Right lung (tissue), 10 donors: ENCODE results near the gene INSYN1. TPM values are rescaled to one million over a fixed set of nuclear protein-coding genes. Genes with fewer than 3 reads are reported as not detected.
"Not testable (repeated sequence)": the region's sequence is repeated elsewhere in the genome, so short reads cannot be mapped to it uniquely, and the experiment has no call there.

Experiments used
- DNase-seq, 2 donors: peaks; one replicate each; pipeline ENCODE4 v3.0.0-alpha.2; 2013
- long read RNA-seq, 8 donors: transcript quantifications; one replicate each; lab custom pipeline, GENCODE V29; 2026
- polyA plus RNA-seq, 5 donors: library from polyadenylated mRNA; unstranded; fragments of 120-200 nt; gene quantifications; one replicate each; pipeline versions ENCODE4 v1.2.1 to v1.2.3, GENCODE V29; 2013; ENCODE audit warnings: inconsistent platforms in 1 of 5, low replicate concordance in 1 of 5; ENCODE audit not compliant: insufficient read length in 5 of 5, insufficient read depth in 1 of 5

INSYN1 gene, protein sequence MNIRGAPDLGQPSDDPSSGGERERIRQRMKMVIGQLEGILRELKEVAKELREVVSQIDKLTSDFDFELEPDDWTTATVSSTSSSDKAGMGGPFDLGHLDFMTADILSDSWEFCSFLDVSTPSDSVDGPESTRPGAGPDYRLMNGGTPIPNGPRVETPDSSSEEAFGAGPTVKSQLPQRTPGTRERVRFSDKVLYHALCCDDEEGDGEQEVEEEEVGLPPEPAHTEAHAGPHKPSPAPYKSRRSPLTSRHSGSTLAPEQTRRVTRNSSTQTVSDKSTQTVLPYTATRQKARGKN
- polyA plus RNA-seq: 10 to 100 TPM; 15.8 to 54.9 (median 22.5) TPM
- long read RNA-seq, donor 1, full-length matches to known transcripts: 6 of 6 reads
- long read RNA-seq, donor 1, partial matches to known transcripts: 0 of 6 reads
- long read RNA-seq, donor 1, other reads (novel, unspliced or antisense): 0 of 6 reads
- long read RNA-seq, donor 2, full-length matches to known transcripts: 8 of 8 reads
- long read RNA-seq, donor 2, partial matches to known transcripts: 0 of 8 reads
- long read RNA-seq, donor 2, other reads (novel, unspliced or antisense): 0 of 8 reads
- long read RNA-seq, donor 3, full-length matches to known transcripts: 12 of 12 reads
- long read RNA-seq, donor 3, partial matches to known transcripts: 0 of 12 reads
- long read RNA-seq, donor 3, other reads (novel, unspliced or antisense): 0 of 12 reads
- long read RNA-seq, donor 4, full-length matches to known transcripts: 3 of 3 reads
- long read RNA-seq, donor 4, partial matches to known transcripts: 0 of 3 reads
- long read RNA-seq, donor 4, other reads (novel, unspliced or antisense): 0 of 3 reads
- long read RNA-seq, donor 5, full-length matches to known transcripts: 14 of 14 reads
- long read RNA-seq, donor 5, partial matches to known transcripts: 0 of 14 reads
- long read RNA-seq, donor 5, other reads (novel, unspliced or antisense): 0 of 14 reads
- long read RNA-seq, donor 6, full-length matches to known transcripts: 8 of 8 reads
- long read RNA-seq, donor 6, partial matches to known transcripts: 0 of 8 reads
- long read RNA-seq, donor 6, other reads (novel, unspliced or antisense): 0 of 8 reads
- long read RNA-seq, donor 7, full-length matches to known transcripts: 14 of 14 reads
- long read RNA-seq, donor 7, partial matches to known transcripts: 0 of 14 reads
- long read RNA-seq, donor 7, other reads (novel, unspliced or antisense): 0 of 14 reads
- long read RNA-seq, donor 8, full-length matches to known transcripts: 5 of 5 reads
- long read RNA-seq, donor 8, partial matches to known transcripts: 0 of 5 reads
- long read RNA-seq, donor 8, other reads (novel, unspliced or antisense): 0 of 5 reads

DNA sequence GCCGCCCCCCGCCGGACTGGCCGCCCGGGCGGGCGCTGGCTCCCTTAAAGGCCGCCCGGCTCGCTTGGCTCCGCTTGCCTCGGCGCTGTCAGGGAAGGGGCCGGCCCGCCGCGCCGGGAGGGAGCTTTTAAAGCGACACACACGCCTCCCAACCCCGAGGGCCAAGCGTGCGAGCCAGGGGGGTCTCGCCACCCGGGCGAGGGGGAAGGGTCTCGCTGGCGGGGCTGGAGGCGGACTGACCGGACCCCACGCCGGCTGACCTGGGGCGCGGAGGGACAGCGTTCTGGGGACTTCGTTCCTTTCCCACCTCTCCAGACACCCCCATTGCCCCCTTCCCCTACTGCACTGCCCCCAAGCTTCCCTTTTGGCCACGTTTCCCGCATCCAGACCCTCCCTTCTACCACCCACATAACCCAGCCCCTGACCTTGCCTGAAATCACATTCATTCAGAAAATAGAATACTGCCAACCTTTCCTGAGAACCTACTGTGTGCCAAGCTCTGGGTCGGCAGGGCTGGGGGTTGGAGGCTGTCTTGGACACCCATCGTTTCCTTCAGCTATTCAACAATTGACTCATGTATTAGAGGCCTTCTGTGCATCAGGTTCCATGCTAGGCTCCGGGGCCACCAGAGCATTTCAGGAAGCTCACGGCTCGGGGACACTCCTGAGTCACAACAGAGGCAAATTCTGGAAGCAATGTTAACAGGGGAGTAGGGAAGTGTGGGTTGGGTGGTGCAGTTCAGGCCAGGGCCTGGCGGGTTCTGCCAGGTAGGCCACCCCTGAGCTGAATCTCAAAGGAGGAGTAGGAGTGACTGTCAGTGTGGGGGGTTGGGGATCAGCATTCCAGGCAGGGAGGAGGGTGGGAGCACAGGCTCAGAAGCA, at the start of gene INSYN1:
INSYN1 (minus strand) TSS at position 102 of the 881 bp plus-strand sequence. CDS start 2,221 bp downstream, outside the sequence.
- DNase-seq: peak; percentile 55 to 56

DNA sequence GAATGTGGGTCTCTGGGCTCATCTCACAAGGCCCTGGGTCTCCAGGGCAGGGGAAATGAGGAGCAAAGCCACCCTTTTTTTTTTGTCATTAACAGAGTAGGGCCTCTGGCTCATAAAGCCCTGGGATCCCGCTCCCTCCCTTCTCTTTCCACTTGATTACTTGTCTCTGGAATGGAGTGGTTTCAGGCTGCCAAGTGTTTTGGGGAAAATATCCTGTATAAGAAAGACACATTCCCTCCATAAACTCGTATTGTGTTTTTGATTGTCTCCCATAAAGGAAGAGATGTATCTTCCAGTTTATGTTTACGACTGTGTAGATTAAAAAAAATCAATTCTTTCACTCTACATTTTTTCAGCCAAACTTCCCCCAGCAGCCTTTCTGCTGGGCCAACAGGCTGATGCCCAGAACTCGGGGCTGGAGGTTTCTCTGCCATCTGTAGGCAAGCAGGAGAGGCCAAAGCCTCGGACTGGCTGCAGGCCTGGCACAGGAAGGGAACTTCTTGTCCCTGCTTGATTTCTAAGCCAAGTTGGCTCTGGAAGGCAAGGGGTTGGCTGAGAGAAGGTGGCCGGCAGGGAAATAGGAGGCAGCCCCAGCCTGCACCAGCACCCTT, 49.4 kb upstream of the INSYN1 start:
- DNase-seq: no peak

DNA sequence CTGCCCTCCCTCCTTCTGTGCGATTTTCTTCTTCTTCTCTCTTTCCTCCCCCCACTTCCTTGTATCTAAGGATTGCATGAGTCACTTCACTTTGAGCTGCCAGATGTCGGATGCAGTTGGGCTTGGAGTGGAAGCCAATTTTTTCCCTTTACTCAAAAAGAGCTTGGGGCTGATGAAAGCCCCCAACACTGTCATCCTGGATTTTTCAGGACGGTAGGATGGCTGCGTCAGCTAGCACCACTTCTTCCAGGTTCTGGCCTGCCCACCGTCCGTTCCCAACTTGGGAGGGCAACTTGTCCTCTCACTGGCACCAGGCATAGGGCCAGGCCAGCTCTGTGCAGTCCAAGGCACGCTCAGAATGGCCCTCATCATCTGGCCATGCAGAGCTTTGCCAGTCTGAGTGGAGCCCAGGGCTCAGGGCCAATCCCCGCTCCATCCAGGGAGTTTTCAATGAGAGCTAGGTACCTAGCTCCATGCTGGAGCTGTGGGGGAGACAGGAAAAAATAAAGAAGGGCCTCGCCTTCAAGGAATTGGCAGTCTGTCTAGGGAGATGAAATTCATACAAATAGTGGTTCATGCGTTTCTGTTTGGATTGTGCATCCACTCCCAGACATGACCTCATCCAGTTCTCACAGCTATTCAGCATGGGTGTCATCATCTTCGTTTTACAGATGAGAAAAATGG, 47.7 kb upstream of the INSYN1 start:
- DNase-seq: peak; percentile 57 to 72

GRCh38 chr15:73799466-73799865, 46.3 kb upstream of the INSYN1 start:
- DNase-seq: no peak

- no peak for DNase-seq
Measured at GRCh38 chr15:73797366-73798158, 44.4 kb upstream of the INSYN1 start.

- DNase-seq: no peak
Measured at GRCh38 chr15:73796331-73796831, 43.2 kb upstream of the INSYN1 start.

- DNase-seq: no peak
Measured at GRCh38 chr15:73794443-73795133, 41.4 kb upstream of the INSYN1 start.

- not testable (repeated sequence) for DNase-seq
Measured at GRCh38 chr15:73792899-73793541, 39.9 kb upstream of the INSYN1 start.

- DNase-seq: no peak
Measured at GRCh38 chr15:73792415-73792814, 39.3 kb upstream of the INSYN1 start.

- peak; percentile 54 to 55 for DNase-seq
Measured at GRCh38 chr15:73789521-73790240, 36.5 kb upstream of the INSYN1 start.

DNA sequence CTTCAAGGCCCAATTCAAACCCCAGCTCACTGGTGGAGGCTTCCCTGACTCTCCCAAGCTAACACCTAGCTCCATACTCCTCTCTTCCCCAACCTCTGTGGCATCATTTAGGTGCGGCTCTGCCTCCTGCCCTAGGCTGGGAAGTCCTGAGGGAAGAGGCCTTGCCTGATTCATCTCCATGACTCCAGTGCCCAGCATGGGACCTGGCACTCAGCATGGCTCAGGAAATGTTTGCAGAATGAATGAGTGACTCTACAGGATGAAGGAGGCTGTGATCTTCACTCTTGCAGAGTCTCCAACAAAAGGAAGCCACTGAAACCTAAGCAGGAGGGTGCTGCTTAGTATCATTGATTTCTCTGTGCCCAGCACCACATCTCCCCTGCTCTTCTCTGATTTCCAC, 34.5 kb upstream of the INSYN1 start:
- DNase-seq: no peak

GRCh38 chr15:73786538-73786937, 33.4 kb upstream of the INSYN1 start:
- DNase-seq: no peak

DNA sequence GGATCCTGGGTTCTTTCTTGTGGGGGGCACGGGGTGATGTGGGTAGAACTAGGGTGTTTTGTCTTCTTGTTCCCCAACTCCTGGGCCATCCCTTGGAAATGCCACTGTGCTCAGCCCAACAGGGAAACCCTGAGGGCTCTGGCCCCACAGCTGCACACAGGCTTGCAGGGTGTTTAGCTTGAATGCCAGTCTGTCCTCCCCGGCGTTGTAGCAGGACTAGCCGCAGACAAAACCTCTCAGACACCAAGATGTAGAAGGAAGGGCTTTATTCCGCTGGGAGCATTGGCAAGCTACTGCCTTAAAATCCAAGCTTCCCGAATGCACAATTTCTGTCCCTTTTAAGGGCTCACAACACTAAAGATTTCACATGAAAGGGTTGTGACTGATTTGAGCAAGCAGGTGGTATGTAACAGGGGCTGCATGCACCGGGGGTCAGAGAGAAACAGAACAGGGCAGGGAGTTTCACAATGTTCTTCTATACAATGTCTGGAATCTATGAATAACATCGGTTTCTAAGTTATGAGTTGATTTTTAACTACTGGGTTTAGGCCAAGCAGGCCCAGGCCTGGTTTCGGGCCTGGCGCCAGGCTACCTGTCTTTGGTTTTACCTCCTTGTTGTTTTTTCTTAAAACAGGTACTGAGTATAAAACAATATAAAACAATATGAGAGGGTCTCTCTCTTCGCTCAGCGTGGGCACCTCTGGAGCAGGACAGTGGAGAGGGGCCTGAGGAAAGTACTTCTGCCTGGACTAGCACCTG, 32.3 kb upstream of the INSYN1 start:
- not testable (repeated sequence) for DNase-seq

DNA sequence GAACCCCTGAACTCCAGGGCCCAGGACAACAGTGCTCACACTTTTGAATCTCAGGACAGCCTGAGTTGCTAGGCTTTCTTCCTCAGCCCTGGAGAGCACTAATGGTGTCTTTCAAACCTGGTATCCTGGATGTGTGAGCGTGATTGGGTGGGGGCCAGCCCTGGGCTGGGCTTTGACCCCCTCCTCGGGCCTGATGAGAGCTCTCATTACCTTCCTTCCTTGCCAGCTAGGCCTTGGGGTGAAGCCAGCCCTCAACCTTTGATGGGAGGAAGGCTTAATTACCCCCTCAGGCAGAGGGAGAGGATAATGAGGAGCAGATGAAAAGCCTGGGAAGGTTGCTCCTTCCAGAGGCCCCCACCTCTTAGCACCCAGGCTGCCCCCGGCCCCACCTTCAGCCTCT, 31.1 kb upstream of the INSYN1 start:
- DNase-seq: no peak

- no peak for DNase-seq
Measured at GRCh38 chr15:73782344-73782959, 29.3 kb upstream of the INSYN1 start.
